Astrocyte (in vitro differentiated cells and primary cell): ENCODE data around the gene MARCKS. TPM values are rescaled to one million over a fixed set of nuclear protein-coding genes. Genes with fewer than 3 reads are reported as not detected.
A peak's percentile ranks its signal among the peaks of the same experiment; 100 is the strongest.

ENCODE experiments used
- DNase-seq: peaks from one replicate; pipeline ENCODE4 v3.0.0-alpha.2; 2010; ENCODE audit warnings: low read depth
- FAIRE-seq: peaks from 2 replicates; lab custom pipeline; 2011; peaks lifted over from hg19 to GRCh38; lab: Jason Lieb, UNC
- H2AFZ ChIP-seq: 2 replicates; pipeline ENCODE4 v1.6.0; 2012; ENCODE audit warnings: low read depth, low read length, inconsistent platforms
- H3K27ac ChIP-seq: 2 replicates; pipeline ENCODE4 v1.5.1; 2011; ENCODE audit warnings: low read depth, low read length, inconsistent platforms
- H3K27me3 ChIP-seq: 2 replicates; pipeline ENCODE4 v1.6.0; 2011; ENCODE audit warnings: low read length, inconsistent platforms; ENCODE audit not compliant: insufficient read depth
- H3K36me3 ChIP-seq: 2 replicates; pipeline ENCODE4 v1.5.1; 2011; ENCODE audit warnings: low read length, inconsistent platforms; ENCODE audit not compliant: insufficient read depth
- H3K4me1 ChIP-seq: 2 replicates; pipeline ENCODE4 v1.5.1; 2011; ENCODE audit warnings: low read length, inconsistent platforms; ENCODE audit not compliant: insufficient read depth
- H3K4me2 ChIP-seq: 2 replicates; pipeline ENCODE4 v1.6.0; 2012; ENCODE audit warnings: low read length, inconsistent platforms
- H3K4me3 ChIP-seq: 2 replicates; pipeline ENCODE4 v1.5.1; 2011; ENCODE audit warnings: low read depth, mild to moderate bottlenecking, low read length, inconsistent platforms; ENCODE audit not compliant: insufficient read depth
- H3K79me2 ChIP-seq: 2 replicates; pipeline ENCODE4 v1.6.0; 2012; ENCODE audit warnings: mild to moderate bottlenecking, low read length, inconsistent platforms; ENCODE audit not compliant: insufficient read depth
- H3K9ac ChIP-seq: 2 replicates; pipeline ENCODE4 v1.6.0; 2012; ENCODE audit warnings: mild to moderate bottlenecking, low read length, inconsistent platforms
- H3K9me3 ChIP-seq: 2 replicates; pipeline ENCODE4 v1.5.1; 2012; ENCODE audit warnings: low read depth, mild to moderate bottlenecking, low read length, inconsistent platforms; ENCODE audit not compliant: insufficient read depth
- H4K20me1 ChIP-seq: 2 replicates; pipeline ENCODE4 v1.6.0; 2012; ENCODE audit warnings: low read length, inconsistent platforms; ENCODE audit not compliant: insufficient read depth
- H3K27ac Mint-ChIP-seq: one replicate; pipeline ENCODE4 v1.8.0; 2021; ENCODE audit warnings: mild to moderate bottlenecking, mixed read lengths; ENCODE audit not compliant: unreplicated experiment
- H3K27me3 Mint-ChIP-seq: one replicate; pipeline ENCODE4 v1.8.0; 2021; ENCODE audit warnings: low read depth, mixed read lengths; ENCODE audit not compliant: unreplicated experiment
- H3K36me3 Mint-ChIP-seq: one replicate; pipeline ENCODE4 v1.8.0; 2021; ENCODE audit warnings: low read depth, mixed read lengths; ENCODE audit not compliant: unreplicated experiment
- H3K4me1 Mint-ChIP-seq: one replicate; pipeline ENCODE4 v1.8.0; 2021; ENCODE audit warnings: low read depth, mixed read lengths; ENCODE audit not compliant: unreplicated experiment
- H3K4me3 Mint-ChIP-seq: one replicate; pipeline ENCODE4 v1.8.0; 2021; ENCODE audit warnings: mild to moderate bottlenecking, moderate library complexity, mixed read lengths; ENCODE audit not compliant: unreplicated experiment
- H3K9me3 Mint-ChIP-seq: one replicate; pipeline ENCODE4 v1.8.0; 2021; ENCODE audit warnings: mild to moderate bottlenecking, mixed read lengths; ENCODE audit not compliant: unreplicated experiment
- EZH2 ChIP-seq: IDR thresholded peaks from 2 replicates; pipeline ENCODE4 v1.6.1; 2012; ENCODE audit warnings: mild to moderate bottlenecking, low read length, inconsistent platforms; ENCODE audit not compliant: insufficient read depth
- total RNA-seq: library from RNA; stranded (reverse); gene quantifications from 2 replicates; pipeline ENCODE4 v1.2.1, GENCODE V29; 2021
- TF ChIP-seq, protein P1 (sequence below): IDR thresholded peaks from 2 replicates; pipeline ENCODE4 v1.5.1; 2011; ENCODE audit warnings: low read depth, mild to moderate bottlenecking, inconsistent platforms, low read length, moderate library complexity; ENCODE audit not compliant: insufficient read depth

MARCKS gene
- total RNA-seq, 1 donor from 2014 or later, result 261 TPM

DNA sequence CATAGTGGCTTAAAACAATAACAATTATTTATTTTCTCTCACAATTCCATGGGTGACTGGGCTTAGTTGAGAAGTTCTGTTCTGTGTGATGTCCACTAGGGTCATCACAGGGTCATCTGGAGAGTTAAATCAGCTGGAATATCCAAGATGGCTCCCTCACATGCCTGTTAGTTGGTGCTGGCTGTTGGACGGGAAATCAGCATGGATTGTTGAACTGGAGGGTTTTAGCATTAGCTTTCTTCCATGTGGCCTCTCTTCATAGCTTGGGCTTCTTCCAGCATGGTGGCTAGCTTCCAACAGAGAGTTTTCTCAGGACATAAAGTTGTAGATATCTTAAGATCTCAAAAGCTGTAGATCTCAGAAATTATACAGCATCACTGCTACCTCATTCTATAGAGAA lies 19.6 kb downstream of the MARCKS start:
- no peaks in the 10 kb centered on the region for H3K79me2 ChIP-seq
- FAIRE-seq, result no peak
- no peak for DNase-seq
- H3K4me3 Mint-ChIP-seq, result no peak overlapping the region
- H2AFZ ChIP-seq, result no peak overlapping the region
- H3K4me1 Mint-ChIP-seq, result peaks cover 24% of the 10 kb centered on the region
- no peak overlapping the region for H3K4me2 ChIP-seq
- H3K36me3 Mint-ChIP-seq, result no peaks in the 10 kb centered on the region
- H3K9ac ChIP-seq, result no peak overlapping the region
- H3K27me3 ChIP-seq, result no peaks in the 10 kb centered on the region
- no peak overlapping the region for H3K27ac ChIP-seq
- no peaks in the 10 kb centered on the region for H3K9me3 ChIP-seq
- TF ChIP-seq, protein P1, sequence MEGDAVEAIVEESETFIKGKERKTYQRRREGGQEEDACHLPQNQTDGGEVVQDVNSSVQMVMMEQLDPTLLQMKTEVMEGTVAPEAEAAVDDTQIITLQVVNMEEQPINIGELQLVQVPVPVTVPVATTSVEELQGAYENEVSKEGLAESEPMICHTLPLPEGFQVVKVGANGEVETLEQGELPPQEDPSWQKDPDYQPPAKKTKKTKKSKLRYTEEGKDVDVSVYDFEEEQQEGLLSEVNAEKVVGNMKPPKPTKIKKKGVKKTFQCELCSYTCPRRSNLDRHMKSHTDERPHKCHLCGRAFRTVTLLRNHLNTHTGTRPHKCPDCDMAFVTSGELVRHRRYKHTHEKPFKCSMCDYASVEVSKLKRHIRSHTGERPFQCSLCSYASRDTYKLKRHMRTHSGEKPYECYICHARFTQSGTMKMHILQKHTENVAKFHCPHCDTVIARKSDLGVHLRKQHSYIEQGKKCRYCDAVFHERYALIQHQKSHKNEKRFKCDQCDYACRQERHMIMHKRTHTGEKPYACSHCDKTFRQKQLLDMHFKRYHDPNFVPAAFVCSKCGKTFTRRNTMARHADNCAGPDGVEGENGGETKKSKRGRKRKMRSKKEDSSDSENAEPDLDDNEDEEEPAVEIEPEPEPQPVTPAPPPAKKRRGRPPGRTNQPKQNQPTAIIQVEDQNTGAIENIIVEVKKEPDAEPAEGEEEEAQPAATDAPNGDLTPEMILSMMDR, result no peak
- TF ChIP-seq EZH2, result no peak
- H4K20me1 ChIP-seq, result no peaks in the 10 kb centered on the region
- peaks cover 11% of the 10 kb centered on the region for H3K4me1 ChIP-seq
- no peak overlapping the region for H3K4me3 ChIP-seq
- no peaks in the 10 kb centered on the region for H3K27me3 Mint-ChIP-seq
- H3K9me3 Mint-ChIP-seq, result no peaks in the 10 kb centered on the region
- H3K27ac Mint-ChIP-seq, result no peak overlapping the region
- H3K36me3 ChIP-seq, result no peaks in the 10 kb centered on the region

DNA sequence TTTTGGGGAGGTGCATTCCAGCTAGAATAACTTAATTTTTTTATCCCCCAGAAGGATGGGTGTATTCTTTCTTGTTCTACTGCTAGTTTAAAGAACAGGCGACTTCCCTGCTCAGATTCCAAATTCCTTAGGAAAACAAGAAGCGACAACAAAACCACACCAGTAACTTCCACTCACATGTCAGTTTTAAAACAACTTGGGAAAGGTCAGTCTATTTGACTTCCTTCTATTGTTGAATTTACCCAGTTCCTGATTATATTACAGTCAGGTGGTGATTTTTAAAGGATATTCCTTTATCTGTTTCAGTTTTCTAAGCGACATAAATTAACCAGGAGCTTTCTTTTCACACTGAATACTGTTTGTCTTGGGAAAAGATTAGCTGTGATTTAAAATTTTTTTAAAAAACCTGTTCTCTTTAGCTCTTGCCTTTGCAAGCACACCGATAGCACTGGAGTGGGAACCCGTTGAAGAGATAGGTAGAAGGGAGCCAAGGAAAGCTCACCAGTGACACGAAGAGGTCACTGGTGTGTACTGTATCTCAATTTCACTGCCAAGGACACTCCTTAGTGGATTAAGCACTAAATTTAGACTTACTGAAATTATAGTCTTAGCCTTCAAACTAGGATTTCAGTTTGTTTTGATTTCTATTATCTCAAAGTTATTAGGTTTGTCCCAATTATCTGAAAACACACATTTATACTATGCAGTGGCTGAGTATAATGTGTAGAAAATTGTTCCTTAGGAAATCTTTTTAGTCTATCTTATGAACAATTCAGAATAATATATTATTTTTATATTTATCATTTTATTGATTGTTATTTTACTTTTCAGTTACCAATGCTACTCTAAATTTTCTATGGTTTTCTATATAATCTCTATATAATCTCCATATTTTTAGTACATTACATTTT lies 22.3 kb downstream of the MARCKS start:
- Mint-ChIP-seq H3K4me3 (no peak overlapping the region), H3K4me1 (peaks cover 24% of the 10 kb centered on the region), H3K27me3 (no peaks in the 10 kb centered on the region), H3K27ac (peak overlapping the region; percentile 27), H3K9me3 (no peaks in the 10 kb centered on the region), H3K36me3 (no peaks in the 10 kb centered on the region)
- Histone ChIP-seq H3K36me3 (no peaks in the 10 kb centered on the region), H3K4me1 (peaks cover 11% of the 10 kb centered on the region), H3K79me2 (no peaks in the 10 kb centered on the region), H3K27me3 (no peaks in the 10 kb centered on the region), H3K27ac (peak overlapping the region; percentile 21), H3K9ac (peak overlapping the region; percentile 37), H2AFZ (no peak overlapping the region), H3K4me2 (peak overlapping the region; percentile 61), H3K4me3 (no peak overlapping the region), H4K20me1 (no peaks in the 10 kb centered on the region), H3K9me3 (no peaks in the 10 kb centered on the region)
- TF ChIP-seq, protein P1, result peak; percentile 91
- no peak for TF ChIP-seq EZH2
- DNase-seq, result peak; percentile 76
- FAIRE-seq, result no peak
